ENCODE data around the gene BRAP. TPM values are rescaled to one million over a fixed set of nuclear protein-coding genes. Genes with fewer than 3 reads are reported as not detected.
"Not testable (repeated sequence)": the region's sequence is repeated elsewhere in the genome, so short reads cannot be mapped to it uniquely, and the experiment has no call there.

Gene BRAP
- total and polyA plus RNA-seq, 5 experiments from 2014 or later: 17.8 to 26.7 (median 24.9) TPM

- Mint-ChIP-seq H3K36me3 (peaks cover 0 to 5% (median 2%) of the 10 kb centered on the region in 3 donors), H3K27me3 (no peaks in the 10 kb centered on the region), H3K4me3 (no peak overlapping the region), H3K9me3 (no peaks in the 10 kb centered on the region), H3K4me1 (peaks cover 0 to 4% (median 1%) of the 10 kb centered on the region in 4 donors), H3K27ac (peak overlapping the region in 1 of 10 donors; percentile 13)
- no peak for ATAC-seq
- POLR2A ChIA-PET: no interaction called here
- no peak for DNase-seq
Observed at GRCh38 chr12:111636209-111636945, 49.4 kb downstream of the BRAP start.

DNA sequence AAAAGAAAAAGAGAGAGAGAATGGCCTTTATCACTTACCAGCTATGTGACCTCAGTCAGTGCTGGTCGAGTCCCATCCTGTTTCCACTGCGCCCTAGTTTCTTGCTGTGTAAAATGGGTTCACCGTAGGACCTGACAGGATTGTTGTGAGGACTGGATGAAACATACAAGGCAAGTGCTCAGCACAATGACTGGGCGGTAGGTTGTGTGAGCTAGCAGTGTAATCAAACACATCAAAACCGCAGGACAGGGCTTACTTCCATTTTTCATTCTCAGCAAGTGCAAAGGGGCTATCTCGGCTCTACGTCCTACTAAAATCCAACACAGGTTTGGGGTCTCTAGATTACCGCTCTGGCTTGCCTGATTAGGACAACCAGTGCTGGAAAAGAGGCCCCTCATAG, 50.2 kb downstream of the BRAP start:
- ATAC-seq (no peak), DNase-seq (no peak)
- POLR2A ChIA-PET: interaction anchor here (0.7 kb wide), 1 partner anchor 214 kb away, joined by 5 read pairs; no protein-coding TSS in a partner anchor
- H3K27ac Mint-ChIP-seq: peak overlapping the region in 3 of 10 donors; percentile 13 to 41 (median 30)
- no peaks in the 10 kb centered on the region for H3K9me3 Mint-ChIP-seq
- H3K27me3 Mint-ChIP-seq: no peaks in the 10 kb centered on the region
- H3K4me1 Mint-ChIP-seq: peaks cover 0 to 4% (median 1%) of the 10 kb centered on the region in 4 donors
- H3K36me3 Mint-ChIP-seq: peaks cover 0 to 2% (median 2%) of the 10 kb centered on the region in 3 donors
- H3K4me3 Mint-ChIP-seq: no peak overlapping the region

GRCh38 chr12:111628505-111629260, 57.1 kb downstream of the BRAP start:
- Mint-ChIP-seq H3K27me3 (no peaks in the 10 kb centered on the region), H3K9me3 (no peaks in the 10 kb centered on the region), H3K4me1 (no peaks in the 10 kb centered on the region), H3K36me3 (peaks cover 0 to 2% (median 0%) of the 10 kb centered on the region in 3 donors), H3K27ac (no peak overlapping the region), H3K4me3 (no peak overlapping the region)
- POLR2A ChIA-PET: no interaction called here
- DNase-seq (no peak), ATAC-seq (no peak)

DNA sequence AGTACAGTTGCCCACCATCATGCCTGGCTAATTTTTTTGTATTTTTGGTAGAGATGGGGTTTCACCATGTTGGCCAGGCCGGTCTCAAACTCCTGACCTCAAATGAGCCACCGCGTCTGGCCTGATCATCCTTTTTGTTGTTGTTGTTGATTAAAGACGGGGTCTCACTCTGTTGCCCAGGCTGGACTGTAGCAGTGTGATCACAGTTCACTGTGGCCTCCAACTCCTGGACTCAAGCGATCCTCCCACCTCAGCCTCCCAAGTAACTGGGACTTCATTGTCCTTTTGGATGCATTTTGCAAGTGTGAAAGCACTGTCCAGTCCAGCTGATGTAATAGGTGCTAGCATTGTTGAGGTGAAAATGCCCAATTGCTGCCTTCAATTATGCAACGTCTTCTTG, 59.5 kb downstream of the BRAP start:
- POLR2A ChIA-PET: no interaction called here
- H3K36me3 Mint-ChIP-seq: peaks cover 0 to 2% (median 0%) of the 10 kb centered on the region in 3 donors

DNA sequence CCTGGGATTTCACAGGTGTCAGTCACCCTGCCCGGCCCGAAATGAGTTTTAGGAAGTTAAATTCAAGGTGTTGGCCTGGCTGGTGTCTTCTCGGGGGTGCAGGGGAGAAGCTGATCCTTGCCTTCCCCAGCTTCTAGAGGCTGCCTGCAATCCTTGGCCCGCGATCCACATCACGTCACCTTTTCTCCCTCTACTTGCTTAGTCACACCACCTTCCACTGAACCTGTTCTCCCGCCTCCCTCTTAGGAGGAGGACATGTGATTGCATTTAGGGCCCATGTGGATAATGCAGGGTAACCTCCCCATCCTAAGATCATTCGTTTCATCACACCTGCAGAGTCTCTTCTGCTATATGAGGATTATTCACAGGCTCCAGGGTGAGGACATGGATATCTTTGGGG, 61.2 kb downstream of the BRAP start:
- no peak overlapping the region for H3K4me3 Mint-ChIP-seq
- DNase-seq (no peak), ATAC-seq (no peak)
- H3K36me3 Mint-ChIP-seq: peaks cover 0 to 2% (median 0%) of the 10 kb centered on the region in 3 donors
- no peaks in the 10 kb centered on the region for H3K4me1 Mint-ChIP-seq
- POLR2A ChIA-PET: no interaction called here
- H3K27ac Mint-ChIP-seq: peak overlapping the region in 2 of 10 donors; percentile 21 to 37
- no peaks in the 10 kb centered on the region for H3K27me3 Mint-ChIP-seq
- no peaks in the 10 kb centered on the region for H3K9me3 Mint-ChIP-seq

More for the DNA sequence above, 59.5 kb downstream of the BRAP start:
- no peaks in the 10 kb centered on the region for H3K4me1 Mint-ChIP-seq
- no peak overlapping the region for H3K4me3 Mint-ChIP-seq
- DNase-seq: no peak
- no peak for ATAC-seq
- no peaks in the 10 kb centered on the region for H3K9me3 Mint-ChIP-seq
- H3K27ac Mint-ChIP-seq: no peak overlapping the region
- H3K27me3 Mint-ChIP-seq: no peaks in the 10 kb centered on the region

- H3K9me3 Mint-ChIP-seq, H3K27ac Mint-ChIP-seq, H3K4me3 Mint-ChIP-seq, ATAC-seq, POLR2A ChIA-PET, H3K27me3 Mint-ChIP-seq, H3K36me3 Mint-ChIP-seq, H3K4me1 Mint-ChIP-seq, DNase-seq: not testable (repeated sequence)
Observed at GRCh38 chr12:111617841-111618240, 67.9 kb downstream of the BRAP start.

- DNase-seq: no peak
- no peak for ATAC-seq
- Mint-ChIP-seq H3K27me3 (no peaks in the 10 kb centered on the region), H3K4me1 (no peaks in the 10 kb centered on the region), H3K9me3 (no peaks in the 10 kb centered on the region), H3K4me3 (no peak overlapping the region), H3K27ac (no peak overlapping the region), H3K36me3 (no peaks in the 10 kb centered on the region)
- POLR2A ChIA-PET: no interaction called here
Observed at GRCh38 chr12:111616177-111616623, 69.6 kb downstream of the BRAP start.

GRCh38 chr12:111607239-111607638, 78.5 kb downstream of the BRAP start:
- no peak overlapping the region for H3K4me3 Mint-ChIP-seq
- no peak for DNase-seq
- POLR2A ChIA-PET: no interaction called here
- no peak overlapping the region for H3K27ac Mint-ChIP-seq
- H3K9me3 Mint-ChIP-seq: no peaks in the 10 kb centered on the region
- no peaks in the 10 kb centered on the region for H3K36me3 Mint-ChIP-seq
- peaks cover 0 to 2% (median 0%) of the 10 kb centered on the region in 5 donors for H3K27me3 Mint-ChIP-seq
- no peaks in the 10 kb centered on the region for H3K4me1 Mint-ChIP-seq
- ATAC-seq: no peak

DNA sequence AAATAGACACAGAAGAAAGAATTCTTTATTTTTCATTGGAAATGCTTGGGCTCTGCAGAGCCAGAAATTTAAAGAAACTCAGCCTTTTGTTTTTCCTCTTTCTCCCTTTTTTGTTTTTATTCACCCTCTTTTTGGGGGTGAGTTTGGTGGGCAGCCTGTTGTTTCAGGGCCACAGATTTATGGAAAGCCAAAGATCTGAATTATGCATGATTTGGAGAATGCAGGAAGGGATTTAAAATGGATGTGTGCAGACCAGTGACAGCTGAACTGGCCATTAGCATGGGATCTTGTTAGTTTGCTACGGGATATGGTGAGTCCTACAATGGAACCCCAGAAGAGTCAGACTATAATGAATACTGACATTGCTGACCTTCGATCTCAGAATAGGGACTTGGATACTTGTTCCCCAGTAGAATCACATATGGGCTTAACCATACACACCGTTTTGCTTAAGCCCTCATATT, 79.0 kb downstream of the BRAP start:
- Mint-ChIP-seq H3K4me1 (no peaks in the 10 kb centered on the region), H3K27me3 (peaks cover 0 to 2% (median 0%) of the 10 kb centered on the region in 5 donors), H3K4me3 (no peak overlapping the region), H3K36me3 (no peaks in the 10 kb centered on the region), H3K9me3 (no peaks in the 10 kb centered on the region), H3K27ac (no peak overlapping the region)
- no peak for DNase-seq
- ATAC-seq: no peak
- POLR2A ChIA-PET: interaction anchor here (0.5 kb wide), 1 partner anchor 134 kb away, joined by 5 read pairs; no protein-coding TSS in a partner anchor

- Mint-ChIP-seq H3K9me3 (no peaks in the 10 kb centered on the region), H3K4me3 (no peak overlapping the region), H3K27me3 (peaks cover 0 to 2% (median 0%) of the 10 kb centered on the region in 5 donors), H3K4me1 (no peaks in the 10 kb centered on the region), H3K27ac (no peak overlapping the region), H3K36me3 (no peaks in the 10 kb centered on the region)
- POLR2A ChIA-PET: interaction anchor here (0.5 kb wide), 1 partner anchor 134 kb away, joined by 5 read pairs; no protein-coding TSS in a partner anchor
- DNase-seq (no peak), ATAC-seq (no peak)
Observed at GRCh38 chr12:111605911-111606766, 79.6 kb downstream of the BRAP start.

DNA sequence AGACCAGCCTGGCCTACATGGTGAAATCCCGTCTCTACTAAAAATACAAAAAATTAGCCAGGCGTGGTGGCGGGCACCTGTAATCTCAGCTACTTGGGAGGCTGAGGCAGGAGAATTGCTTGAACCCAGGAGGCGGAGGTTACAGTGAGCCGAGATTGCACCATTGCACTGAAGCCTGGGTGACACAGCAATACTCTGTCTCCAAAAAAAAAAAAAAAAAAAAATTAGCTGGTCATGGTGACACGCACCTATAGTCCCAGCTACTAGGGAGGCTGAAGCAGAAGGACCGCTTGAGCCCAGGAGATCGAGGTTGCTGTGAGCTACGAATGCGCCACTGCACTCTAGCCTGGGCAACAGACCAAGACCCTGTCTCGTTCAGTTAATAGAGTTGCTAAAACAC, 82.9 kb downstream of the BRAP start:
- not testable (repeated sequence) for H3K36me3 Mint-ChIP-seq, ATAC-seq, H3K27me3 Mint-ChIP-seq, H3K27ac Mint-ChIP-seq, H3K9me3 Mint-ChIP-seq, H3K4me1 Mint-ChIP-seq, H3K4me3 Mint-ChIP-seq, DNase-seq
- POLR2A ChIA-PET: interaction anchor here (0.7 kb wide), 1 partner anchor 9 kb away, joined by 5 read pairs; no protein-coding TSS in a partner anchor

- H3K27me3 Mint-ChIP-seq: peaks cover 0 to 3% (median 0%) of the 10 kb centered on the region in 5 donors
- ATAC-seq: no peak
- H3K9me3 Mint-ChIP-seq: no peaks in the 10 kb centered on the region
- POLR2A ChIA-PET: interaction anchor here (0.7 kb wide), 1 partner anchor 10 kb away, joined by 5 read pairs; no protein-coding TSS in a partner anchor
- H3K36me3 Mint-ChIP-seq: no peaks in the 10 kb centered on the region
- H3K27ac Mint-ChIP-seq: no peak overlapping the region
- H3K4me1 Mint-ChIP-seq: peaks cover 9 to 14% (median 12%) of the 10 kb centered on the region in 4 donors
- DNase-seq: no peak
- peak overlapping the region in 1 of 10 donors; percentile 5 for H3K4me3 Mint-ChIP-seq
Observed at GRCh38 chr12:111602348-111602747, 83.4 kb downstream of the BRAP start.
